ENCODE measurements around the gene RUBCN. TPM values are rescaled to one million over a fixed set of nuclear protein-coding genes. Genes with fewer than 3 reads are reported as not detected.

Gene RUBCN
- total RNA-seq: 10 to 100 TPM; 55.1 to 55.8 TPM

GRCh38 chr3:197736491-197737318 lies at the start of gene RUBCN:
TSS of gene RUBCN (minus strand) at chr3:197736904. CDS start at chr3:197736719, 185 bp downstream.
- Mint-ChIP-seq H3K4me3 (peak within 1 kb of the TSS; percentile 100), H3K9me3 (no peaks in the 10 kb centered on the region), H3K27ac (peak within 1 kb of the TSS; percentile 97), H3K4me1 (peaks cover 22% of the 10 kb centered on the region), H3K27me3 (no peaks in the 10 kb centered on the region), H3K36me3 (peaks cover 6% of the 10 kb centered on the region)
- DNase-seq (peak; percentile 96), ATAC-seq (ENCODE audit: low read depth) (peak; percentile 96)
- POLR2A ChIA-PET: interaction anchor here (1.1 to 2.3 kb wide), 5 partner anchors 12 to 57 kb away, joined by 3 to 16 read pairs (median 5); partner anchors contain the start of gene LRCH3

DNA sequence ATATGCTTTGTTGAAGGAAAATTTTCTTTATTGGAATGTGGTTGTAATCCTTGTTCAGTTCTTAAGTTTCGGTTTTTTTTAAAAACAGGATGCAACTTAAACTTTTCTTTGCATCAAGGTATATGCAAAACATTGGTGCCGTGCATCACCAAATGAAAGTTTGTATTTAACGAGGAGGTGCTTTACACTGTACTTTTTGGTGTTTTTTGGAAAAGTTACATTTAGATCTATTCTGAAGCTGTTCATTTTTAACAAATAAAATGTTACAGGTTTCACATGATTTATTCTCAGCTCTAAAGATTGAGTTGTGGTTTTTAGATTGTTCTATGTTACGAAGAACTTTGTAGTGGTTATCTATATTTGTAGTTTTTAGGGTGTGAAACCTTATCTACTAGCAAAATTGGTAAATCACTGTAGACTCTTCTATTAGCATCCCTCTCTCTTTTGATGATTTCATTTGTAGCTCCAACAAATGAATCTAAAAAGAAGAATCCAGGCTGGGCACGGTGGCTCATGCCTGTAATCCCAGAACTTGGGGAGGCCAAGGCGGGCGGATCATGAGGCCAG lies 47.4 kb upstream of the RUBCN start:
- H3K4me3 Mint-ChIP-seq: no peak overlapping the region
- H3K36me3 Mint-ChIP-seq: peaks cover 31% of the 10 kb centered on the region
- H3K27ac Mint-ChIP-seq: no peak overlapping the region
- H3K9me3 Mint-ChIP-seq: no peaks in the 10 kb centered on the region
- POLR2A ChIA-PET: no interaction called here
- ATAC-seq (ENCODE audit: low read depth) (no peak), DNase-seq (no peak)
- H3K27me3 Mint-ChIP-seq: no peaks in the 10 kb centered on the region
- peaks cover 5% of the 10 kb centered on the region for H3K4me1 Mint-ChIP-seq

DNA sequence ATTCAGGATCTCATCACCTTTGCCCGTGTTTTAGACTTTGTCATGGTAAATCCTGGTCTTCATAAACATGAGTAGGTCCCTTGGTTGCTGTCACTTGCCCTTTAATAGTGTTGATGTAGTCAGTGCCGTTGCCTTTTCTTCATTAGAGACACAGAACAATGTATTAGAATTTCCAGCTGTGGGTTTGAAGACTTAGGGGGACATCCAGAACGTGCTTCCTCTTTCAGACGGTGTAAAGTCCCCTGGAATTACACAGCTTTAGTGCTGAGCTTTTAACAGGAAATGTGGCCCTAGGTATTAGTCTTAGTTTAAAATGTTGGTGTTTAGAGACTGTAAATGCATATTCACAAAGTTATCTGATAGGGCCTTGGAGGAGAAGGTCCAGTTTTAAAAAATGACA lies 45.5 kb upstream of the RUBCN start:
- H3K4me3 Mint-ChIP-seq: no peak overlapping the region
- ATAC-seq (ENCODE audit: low read depth) (no peak), DNase-seq (no peak)
- peaks cover 34% of the 10 kb centered on the region for H3K36me3 Mint-ChIP-seq
- POLR2A ChIA-PET: interaction anchor here (1.2 to 1.6 kb wide), 2 partner anchors 9 to 14 kb away, joined by 3 read pairs; partner anchors contain the start of gene LRCH3
- H3K4me1 Mint-ChIP-seq: peaks cover 5% of the 10 kb centered on the region
- no peak overlapping the region for H3K27ac Mint-ChIP-seq
- no peaks in the 10 kb centered on the region for H3K27me3 Mint-ChIP-seq
- H3K9me3 Mint-ChIP-seq: no peaks in the 10 kb centered on the region

DNA sequence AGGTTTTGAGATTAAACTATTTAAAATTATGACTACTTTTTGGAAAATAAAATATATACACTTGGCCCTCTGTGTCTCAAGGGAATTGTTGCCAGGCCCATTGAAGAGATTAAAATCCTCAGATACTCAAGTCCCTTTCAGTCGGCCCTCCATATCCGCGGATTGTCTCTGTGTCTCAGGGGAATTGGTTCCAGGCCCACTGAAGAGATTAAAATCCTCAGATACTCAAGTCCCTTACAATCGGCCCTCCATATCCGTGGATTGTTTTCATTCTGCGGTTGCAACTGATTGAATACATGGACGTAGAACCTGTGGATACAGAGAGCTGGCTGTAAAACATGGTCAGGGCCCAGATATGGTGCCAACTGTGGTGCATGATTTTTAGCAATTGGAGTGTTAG lies 38.6 kb upstream of the RUBCN start:
- POLR2A ChIA-PET: interaction anchor here (0.7 kb wide), 1 partner anchor 22 kb away, joined by 4 read pairs; no protein-coding TSS in a partner anchor
- Mint-ChIP-seq H3K4me3 (no peak overlapping the region), H3K4me1 (no peaks in the 10 kb centered on the region), H3K9me3 (no peaks in the 10 kb centered on the region), H3K36me3 (peaks cover 23% of the 10 kb centered on the region), H3K27ac (no peak overlapping the region), H3K27me3 (no peaks in the 10 kb centered on the region)
- no peak for ATAC-seq (ENCODE audit: low read depth)
- no peak for DNase-seq

GRCh38 chr3:197761784-197762183 lies 25.1 kb upstream of the RUBCN start:
- DNase-seq: no peak
- Mint-ChIP-seq H3K27ac (no peak overlapping the region), H3K27me3 (no peaks in the 10 kb centered on the region), H3K4me1 (no peaks in the 10 kb centered on the region), H3K36me3 (peaks cover 11% of the 10 kb centered on the region), H3K9me3 (no peaks in the 10 kb centered on the region), H3K4me3 (no peak overlapping the region)
- no peak for ATAC-seq (ENCODE audit: low read depth)
- POLR2A ChIA-PET: no interaction called here

- peaks cover 10% of the 10 kb centered on the region for H3K36me3 Mint-ChIP-seq
- POLR2A ChIA-PET: interaction anchor here (0.5 to 0.6 kb wide), 2 partner anchors 13 to 993 kb away, joined by 3 read pairs; no protein-coding TSS in a partner anchor
- H3K27me3 Mint-ChIP-seq: no peaks in the 10 kb centered on the region
- H3K4me3 Mint-ChIP-seq: no peak overlapping the region
- no peaks in the 10 kb centered on the region for H3K9me3 Mint-ChIP-seq
- no peak for ATAC-seq (ENCODE audit: low read depth)
- peaks cover 4% of the 10 kb centered on the region for H3K4me1 Mint-ChIP-seq
- H3K27ac Mint-ChIP-seq: no peak overlapping the region
- DNase-seq: no peak
Observed at GRCh38 chr3:197758512-197758911, 21.8 kb upstream of the RUBCN start.

GRCh38 chr3:197756704-197757103 lies 20.0 kb upstream of the RUBCN start:
- Mint-ChIP-seq H3K27ac (no peak overlapping the region), H3K9me3 (no peaks in the 10 kb centered on the region), H3K4me3 (no peak overlapping the region), H3K36me3 (peaks cover 8% of the 10 kb centered on the region), H3K27me3 (no peaks in the 10 kb centered on the region), H3K4me1 (peaks cover 14% of the 10 kb centered on the region)
- ATAC-seq (ENCODE audit: low read depth) (no peak), DNase-seq (no peak)
- POLR2A ChIA-PET: no interaction called here

DNA sequence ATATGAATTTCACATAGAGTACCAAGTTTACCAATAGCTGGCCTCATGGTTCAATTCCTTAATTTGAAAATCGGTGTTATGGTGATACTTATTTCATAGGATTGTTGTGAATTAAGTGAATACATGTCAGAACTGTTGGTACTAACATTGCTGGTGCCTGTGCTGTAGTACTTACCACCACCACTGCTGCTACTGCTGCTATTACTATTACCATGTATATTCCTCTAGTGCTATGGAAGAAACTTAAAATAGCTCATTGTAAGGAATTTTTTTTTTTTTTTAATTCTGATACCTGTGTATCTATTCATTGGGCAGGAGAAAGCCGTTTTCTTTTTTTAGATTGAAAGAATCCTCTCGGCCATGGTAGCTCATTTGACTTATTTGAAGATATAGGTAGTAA lies 16.6 kb upstream of the RUBCN start:
- no peak overlapping the region for H3K27ac Mint-ChIP-seq
- DNase-seq (no peak), ATAC-seq (ENCODE audit: low read depth) (no peak)
- H3K9me3 Mint-ChIP-seq: no peaks in the 10 kb centered on the region
- H3K36me3 Mint-ChIP-seq: peaks cover 10% of the 10 kb centered on the region
- H3K27me3 Mint-ChIP-seq: no peaks in the 10 kb centered on the region
- POLR2A ChIA-PET: interaction anchor here (0.5 kb wide), 1 partner anchor 22 kb away, joined by 4 read pairs; no protein-coding TSS in a partner anchor
- no peak overlapping the region for H3K4me3 Mint-ChIP-seq
- peaks cover 24% of the 10 kb centered on the region for H3K4me1 Mint-ChIP-seq

GRCh38 chr3:197752107-197752506 lies 15.4 kb upstream of the RUBCN start:
- Mint-ChIP-seq H3K27me3 (no peaks in the 10 kb centered on the region), H3K4me1 (peaks cover 24% of the 10 kb centered on the region), H3K27ac (peak overlapping the region; percentile 47), H3K9me3 (no peaks in the 10 kb centered on the region), H3K36me3 (peaks cover 7% of the 10 kb centered on the region), H3K4me3 (peak overlapping the region; percentile 74)
- no peak for ATAC-seq (ENCODE audit: low read depth)
- DNase-seq: no peak
- POLR2A ChIA-PET: interaction anchor here (2.4 kb wide), 1 partner anchor 39 kb away, joined by 10 read pairs; the partner anchor contains the start of gene LRCH3

DNA sequence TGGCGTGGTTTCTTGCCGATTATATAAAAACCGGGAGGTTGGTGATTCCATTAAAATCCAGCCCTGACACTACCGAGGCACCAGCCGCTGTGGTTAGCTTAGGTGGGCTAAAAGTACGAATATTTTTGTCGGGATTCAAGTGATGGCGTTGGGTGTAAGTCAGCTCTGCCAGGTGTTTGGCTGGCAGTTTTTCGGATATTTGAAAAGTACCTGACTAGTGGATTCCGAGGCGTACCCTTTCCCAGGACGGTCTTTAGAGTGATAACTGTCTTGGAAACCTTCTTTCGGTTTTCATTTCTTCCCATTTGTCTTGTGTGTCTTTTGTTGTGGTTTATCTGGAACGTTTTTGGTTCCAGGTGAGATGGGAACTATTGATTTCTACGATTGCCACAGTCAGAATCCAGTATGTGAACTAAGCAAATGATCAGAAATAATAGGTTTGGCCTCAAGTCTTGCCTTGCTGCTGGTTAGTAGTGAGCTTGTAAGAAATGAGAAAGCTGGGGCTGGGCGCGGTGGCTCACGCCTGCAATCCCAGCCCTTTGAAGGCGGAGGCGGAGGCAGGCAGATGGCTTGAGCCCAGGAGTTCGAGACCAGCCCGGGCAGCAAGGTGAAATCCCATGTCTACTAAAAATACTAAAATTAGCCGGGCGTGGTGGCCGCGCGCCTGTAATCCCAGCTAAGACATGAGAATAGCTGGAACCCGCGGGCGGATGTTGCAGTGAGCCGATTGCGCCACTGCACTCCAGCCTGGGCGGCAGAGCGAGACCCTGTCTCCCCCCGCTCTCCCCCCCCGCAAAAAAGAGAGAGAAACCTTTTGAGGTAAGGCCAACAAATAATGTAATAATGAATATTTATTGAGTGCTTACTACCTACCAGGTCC lies 14.4 kb upstream of the RUBCN start:
- Mint-ChIP-seq H3K9me3 (no peaks in the 10 kb centered on the region), H3K36me3 (peaks cover 4% of the 10 kb centered on the region), H3K4me3 (peak overlapping the region; percentile 96), H3K4me1 (peaks cover 22% of the 10 kb centered on the region), H3K27me3 (no peaks in the 10 kb centered on the region), H3K27ac (peak overlapping the region; percentile 88)
- DNase-seq: peak; percentile 48
- no peak for ATAC-seq (ENCODE audit: low read depth)
- POLR2A ChIA-PET: interaction anchor here (0.6 to 2.4 kb wide), 3 partner anchors 39 to 164 kb away, joined by 3 to 10 read pairs (median 7); partner anchors contain the start of gene LRCH3

- peak overlapping the region; percentile 88 for H3K27ac Mint-ChIP-seq
- DNase-seq: peak; percentile 73
- peaks cover 2% of the 10 kb centered on the region for H3K36me3 Mint-ChIP-seq
- H3K4me1 Mint-ChIP-seq: peaks cover 22% of the 10 kb centered on the region
- no peaks in the 10 kb centered on the region for H3K27me3 Mint-ChIP-seq
- H3K9me3 Mint-ChIP-seq: no peaks in the 10 kb centered on the region
- H3K4me3 Mint-ChIP-seq: peak overlapping the region; percentile 96
- peak; percentile 48 for ATAC-seq (ENCODE audit: low read depth)
- POLR2A ChIA-PET: interaction anchor here (0.6 to 2.4 kb wide), 3 partner anchors 38 to 164 kb away, joined by 3 to 10 read pairs (median 7); partner anchors contain the start of gene LRCH3
Observed at GRCh38 chr3:197750396-197750831, 13.7 kb upstream of the RUBCN start.

DNA sequence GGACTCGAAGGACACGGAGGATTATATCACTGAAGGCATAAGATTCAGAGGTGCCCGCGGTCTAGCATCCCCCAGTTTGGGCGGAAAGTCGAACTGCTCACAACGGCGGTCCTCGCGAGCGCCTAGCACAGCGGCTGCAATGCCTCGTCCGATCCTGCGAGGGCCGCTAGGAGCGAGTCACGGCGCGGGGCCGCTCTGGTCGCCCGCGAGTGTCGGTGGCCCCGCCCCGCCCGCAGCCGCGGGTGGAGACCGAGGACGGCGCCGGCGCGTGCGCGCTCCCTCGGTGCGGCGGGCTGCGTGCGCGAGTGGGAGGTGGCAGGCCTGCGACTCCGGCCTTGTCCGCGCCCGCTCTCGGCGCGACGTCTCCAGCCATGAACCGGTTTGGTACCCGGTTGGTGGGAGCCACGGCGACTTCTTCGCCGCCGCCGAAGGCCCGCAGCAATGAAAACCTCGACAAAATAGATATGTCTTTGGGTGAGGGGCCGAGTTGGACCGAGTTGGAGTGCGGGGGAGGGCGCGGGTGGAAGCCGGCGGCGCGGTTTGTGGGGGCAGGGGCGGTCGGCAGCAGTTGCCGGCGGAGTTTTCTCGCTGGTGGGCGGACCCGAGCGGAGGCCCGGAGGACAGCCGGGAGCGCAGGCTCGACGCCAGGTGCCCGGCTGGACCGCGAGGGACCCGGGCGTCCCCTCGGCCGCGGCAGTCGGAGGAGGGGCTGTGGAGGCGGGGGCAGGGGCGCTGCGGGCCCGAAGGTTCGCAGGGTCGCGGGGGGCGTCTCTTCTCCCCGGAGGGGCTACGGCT lies 13.1 kb upstream of the RUBCN start, which contains the start of gene FYTTD1:
Gene FYTTD1 (plus strand): TSS at position 283 of the 795 bp plus-strand sequence. CDS start 89 bp downstream, at position 372.
- Mint-ChIP-seq H3K4me3 (peak within 1 kb of the TSS; percentile 96), H3K36me3 (peaks cover 2% of the 10 kb centered on the region), H3K4me1 (peaks cover 20% of the 10 kb centered on the region), H3K27me3 (no peaks in the 10 kb centered on the region), H3K27ac (peak within 1 kb of the TSS; percentile 92), H3K9me3 (no peaks in the 10 kb centered on the region)
- ATAC-seq (ENCODE audit: low read depth): peak; percentile 86
- POLR2A ChIA-PET: interaction anchor here (1.7 to 2.4 kb wide), 3 partner anchors 37 to 42 kb away, joined by 7 to 13 read pairs (median 10); partner anchors contain the start of gene LRCH3
- DNase-seq: peak; percentile 90
